ENCODE data around the gene RNF152. TPM values are rescaled to one million over a fixed set of nuclear protein-coding genes. Genes with fewer than 3 reads are reported as not detected.

RNF152 gene
- polyA plus RNA-seq, 1 of the 3 experiments (the other 2 are of a cell fraction): 6.6 TPM

DNA sequence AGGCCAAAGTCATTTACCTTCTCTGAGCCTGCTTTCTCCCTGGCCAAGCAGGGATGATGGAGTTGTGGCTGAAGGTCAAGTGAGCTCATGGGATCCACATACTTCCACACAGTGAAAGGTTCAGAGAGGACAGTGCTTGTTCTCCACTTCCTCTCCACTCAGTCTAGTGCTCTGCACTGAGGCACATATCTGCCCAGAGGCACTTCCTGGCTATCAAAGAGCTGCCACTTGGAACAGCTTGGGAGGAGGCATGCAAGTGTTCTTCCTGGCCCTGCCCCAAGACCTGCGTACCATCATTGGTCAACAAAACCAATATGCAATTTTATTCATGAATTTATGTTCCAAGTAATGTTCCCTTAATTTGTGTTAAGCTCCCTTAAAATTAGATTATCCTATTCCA, 71.9 kb downstream of the RNF152 start:
- WGBS (ENCODE audit: low lambda C conversion rate): 91% methylated on average over 1 of the region's 1 CpG
- H3F3A ChIP-seq (replicated peaks; ENCODE audit: insufficient read depth): peaks cover 8% of the 10 kb centered on the region
- peaks cover 94% of the 10 kb centered on the region for H3K79me2 ChIP-seq (ENCODE audit: insufficient read depth)
- CTCF ChIA-PET: interaction anchor here (1.1 kb wide), 1 partner anchor 27 kb away, joined by 4 read pairs; no protein-coding TSS in a partner anchor
- no peak for DNase-seq
- peaks cover 7 to 30% of the 10 kb centered on the region in 2 experiments for H3K36me3 ChIP-seq (replicated peaks in 1 of 2; ENCODE audit: control insufficient read depth in 1 of 2, insufficient read depth in 2 of 2, low read length in 1 of 2)
- peaks cover 27% of the 10 kb centered on the region for H4K20me1 ChIP-seq (ENCODE audit: insufficient read depth)
- H3K9me3 ChIP-seq: no peaks in the 10 kb centered on the region
- H3K4me2 ChIP-seq: no peak overlapping the region
- no peak for TF ChIP-seq FOXM1 (IDR thresholded peaks at IDR 0.05; ENCODE audit: low read depth)
- TF ChIP-seq RFX5 (IDR thresholded peaks at IDR 0.05; ENCODE audit: low read length): no peak
- TF ChIP-seq RCOR1 (IDR thresholded peaks at IDR 0.05; ENCODE audit: low read length): no peak
- TF ChIP-seq MXI1 (IDR thresholded peaks at IDR 0.05; ENCODE audit: low read depth, low read length): no peak
- no peak for TF ChIP-seq NRF1 (IDR thresholded peaks at IDR 0.05; ENCODE audit: low read depth, low read length)
- TF ChIP-seq, protein P1, sequence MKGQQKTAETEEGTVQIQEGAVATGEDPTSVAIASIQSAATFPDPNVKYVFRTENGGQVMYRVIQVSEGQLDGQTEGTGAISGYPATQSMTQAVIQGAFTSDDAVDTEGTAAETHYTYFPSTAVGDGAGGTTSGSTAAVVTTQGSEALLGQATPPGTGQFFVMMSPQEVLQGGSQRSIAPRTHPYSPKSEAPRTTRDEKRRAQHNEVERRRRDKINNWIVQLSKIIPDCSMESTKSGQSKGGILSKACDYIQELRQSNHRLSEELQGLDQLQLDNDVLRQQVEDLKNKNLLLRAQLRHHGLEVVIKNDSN (IDR thresholded peaks at IDR 0.05; ENCODE audit: borderline replicate concordance, low read depth): no peak
- no peak for TF ChIP-seq GATA2 (CRISPR knock-in tag; IDR thresholded peaks at IDR 0.05)
- H3K27ac ChIP-seq (ENCODE audit: low read depth in 2 of 2, low read length in 1 of 2): no peak overlapping the region
- no peak overlapping the region for H3K4me3 ChIP-seq (ENCODE audit: low read depth in 2 of 2, low read length in 1 of 2)
- no peaks in the 10 kb centered on the region for H3K9me2 ChIP-seq
- no peak overlapping the region for H3K9ac ChIP-seq
- peaks cover 12 to 14% of the 10 kb centered on the region in 2 experiments; a peak in 3 of 4 replicates for H3K4me1 ChIP-seq (ENCODE audit: control insufficient read depth in 1 of 2, insufficient read depth in 2 of 2, low read depth in 1 of 2, low read length in 1 of 2)
- H2AFZ ChIP-seq (ENCODE audit: low read depth): no peak overlapping the region
- POLR2A ChIA-PET: no interaction called here
- H3K27me3 ChIP-seq (ENCODE audit: insufficient read depth): no peaks in the 10 kb centered on the region

DNA sequence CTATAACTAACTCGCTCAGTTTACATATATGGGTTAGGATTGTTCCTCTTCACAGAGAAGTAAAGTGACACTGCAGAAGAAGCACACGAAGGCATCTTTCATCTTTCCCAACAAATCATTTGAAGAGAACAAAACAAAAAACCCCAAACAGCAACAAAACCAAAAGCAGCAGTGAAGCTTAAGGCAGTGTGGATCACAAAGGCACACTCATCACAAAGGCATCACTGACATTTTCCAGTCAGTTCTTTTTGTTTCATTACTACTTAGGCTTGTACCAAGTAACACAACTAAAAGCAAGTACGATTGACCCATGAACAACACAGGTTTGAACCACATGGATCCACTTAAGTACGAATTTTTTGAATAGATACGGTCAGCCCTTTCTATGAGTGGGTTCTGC, 75.7 kb downstream of the RNF152 start:
- H3F3A ChIP-seq (replicated peaks; ENCODE audit: insufficient read depth): peaks cover 17% of the 10 kb centered on the region
- H3K9ac ChIP-seq: no peak overlapping the region
- peaks cover 39 to 51% of the 10 kb centered on the region in 2 experiments for H3K36me3 ChIP-seq (replicated peaks in 1 of 2; ENCODE audit: control insufficient read depth in 1 of 2, insufficient read depth in 2 of 2, low read length in 1 of 2)
- CTCF ChIA-PET: no interaction called here
- peaks cover 85% of the 10 kb centered on the region for H3K79me2 ChIP-seq (ENCODE audit: insufficient read depth)
- no peak overlapping the region for H3K27ac ChIP-seq (ENCODE audit: low read depth in 2 of 2, low read length in 1 of 2)
- peaks cover 9% of the 10 kb centered on the region; the same call in 1 of the 2 replicates for H4K20me1 ChIP-seq (ENCODE audit: insufficient read depth)
- H3K4me3 ChIP-seq (ENCODE audit: low read depth in 2 of 2, low read length in 1 of 2): no peak overlapping the region
- peaks cover 0 to 12% of the 10 kb centered on the region in 2 experiments; a peak in 2 of 4 replicates for H3K4me1 ChIP-seq (ENCODE audit: control insufficient read depth in 1 of 2, insufficient read depth in 2 of 2, low read depth in 1 of 2, low read length in 1 of 2)
- WGBS (ENCODE audit: low lambda C conversion rate): 84% methylated on average over 5 of the region's 5 CpGs
- POLR2A ChIA-PET: no interaction called here
- no peak overlapping the region for H3K4me2 ChIP-seq
- TF ChIP-seq, protein P1 (IDR thresholded peaks at IDR 0.05; ENCODE audit: borderline replicate concordance, low read depth): no peak
- TF ChIP-seq FOSL2 (IDR thresholded peaks at IDR 0.05; ENCODE audit: borderline replicate concordance, low read depth) (no peak), EZH2phosphoT487 (IDR thresholded peaks at IDR 0.05; ENCODE audit: borderline replicate concordance, low read depth) (no peak), TAF1 (IDR thresholded peaks at IDR 0.05; ENCODE audit: borderline replicate concordance, low read depth, low read length) (no peak), ELF1 (IDR thresholded peaks at IDR 0.05) (no peak), FOXM1 (IDR thresholded peaks at IDR 0.05; ENCODE audit: low read depth) (no peak), SIN3A (IDR thresholded peaks at IDR 0.05; ENCODE audit: borderline replicate concordance, low read depth, low read length) (no peak), GATA2 (CRISPR knock-in tag; IDR thresholded peaks at IDR 0.05) (no peak), TEAD4 (IDR thresholded peaks at IDR 0.05; ENCODE audit: borderline replicate concordance, insufficient read depth) (no peak), SMC3 (IDR thresholded peaks at IDR 0.05; ENCODE audit: low read depth, low read length) (no peak), CHD2 (IDR thresholded peaks at IDR 0.05; ENCODE audit: low read length, partially characterized antibody) (no peak), USF2 (IDR thresholded peaks at IDR 0.05; ENCODE audit: borderline replicate concordance, low read depth, low read length) (no peak), TCF12 (IDR thresholded peaks at IDR 0.05) (no peak)
- no peak for DNase-seq
- no peak overlapping the region for H2AFZ ChIP-seq (ENCODE audit: low read depth)
- no peaks in the 10 kb centered on the region for H3K9me3 ChIP-seq
- H3K9me2 ChIP-seq: no peaks in the 10 kb centered on the region
- no peaks in the 10 kb centered on the region for H3K27me3 ChIP-seq (ENCODE audit: insufficient read depth)
